GM23338 (cell line): Measurements from ENCODE around the gene KCNQ5. TPM values are rescaled to one million over a fixed set of nuclear protein-coding genes. Genes with fewer than 3 reads are reported as not detected.

ENCODE experiments used
- ATAC-seq: fragments of 200-7000 bp; cut with Tn5 transposase; 3 replicates; pipeline ENCODE4 v1.9.1; 2020
- DNase-seq: peaks from one replicate; pipeline ENCODE4 v3.0.0-alpha.2; 2015; ENCODE audit warnings: low spot score
- H2AFZ ChIP-seq: fragments of 200-600 bp; sonication (generic); 2 replicates; pipeline ENCODE4 v1.8.0; 2016; ENCODE audit warnings: antibody characterized with exemption, mild to moderate bottlenecking, moderate library complexity
- H3F3A ChIP-seq: fragments of 200-600 bp; sonication (generic); replicated peaks from 2 replicates; pipeline ENCODE4 v1.8.0; 2017; ENCODE audit warnings: antibody characterized with exemption, mixed run types, low read depth
- H3K27ac ChIP-seq: fragments of 200-600 bp; sonication (generic); 2 replicates; pipeline ENCODE4 v1.6.1; 2016; ENCODE audit warnings: low read depth
- H3K27me3 ChIP-seq: fragments of 200-600 bp; sonication (generic); 2 replicates; pipeline ENCODE4 v1.8.0; 2016; ENCODE audit warnings: mild to moderate bottlenecking, mixed run types, moderate library complexity; ENCODE audit not compliant: insufficient read depth
- H3K36me3 ChIP-seq: fragments of 200-600 bp; sonication (generic); 2 replicates; pipeline ENCODE4 v1.8.0; 2016; ENCODE audit warnings: mild to moderate bottlenecking; ENCODE audit not compliant: insufficient read depth
- H3K4me1 ChIP-seq: fragments of 200-600 bp; sonication (generic); 2 replicates; pipeline ENCODE4 v1.8.0; 2016; ENCODE audit warnings: mild to moderate bottlenecking, moderate library complexity; ENCODE audit not compliant: insufficient read depth
- H3K4me2 ChIP-seq: fragments of 200-600 bp; sonication (generic); 2 replicates; pipeline ENCODE4 v1.7.1; 2017; ENCODE audit warnings: mixed run types
- H3K4me3 ChIP-seq: fragments of 200-600 bp; sonication (generic); 2 replicates; pipeline ENCODE4 v1.6.1; 2016; ENCODE audit warnings: mixed run types
- H3K79me2 ChIP-seq: fragments of 200-600 bp; sonication (generic); replicated peaks from 2 replicates; pipeline ENCODE4 v1.8.0; 2017; ENCODE audit warnings: mild to moderate bottlenecking; ENCODE audit not compliant: insufficient read depth
- H3K9me2 ChIP-seq: fragments of 200-600 bp; sonication (generic); 2 replicates; pipeline ENCODE4 v1.8.0; 2017; ENCODE audit not compliant: insufficient read depth
- H4K20me1 ChIP-seq: fragments of 200-600 bp; sonication (generic); replicated peaks from 2 replicates; pipeline ENCODE4 v1.8.0; 2017; ENCODE audit warnings: mild to moderate bottlenecking; ENCODE audit not compliant: insufficient read depth
- H3K27ac Mint-ChIP-seq: 2 replicates; pipeline ENCODE4 v1.8.0; 2020; ENCODE audit warnings: inconsistent platforms, mild to moderate bottlenecking, moderate library complexity, mixed read lengths
- H3K27me3 Mint-ChIP-seq: 3 replicates; pipeline ENCODE4 v1.8.0; 2022; ENCODE audit warnings: low read depth, mild to moderate bottlenecking, moderate library complexity, mixed read lengths, inconsistent platforms; ENCODE audit not compliant: insufficient read depth, poor library complexity
- H3K36me3 Mint-ChIP-seq: 3 replicates; pipeline ENCODE4 v1.8.0; 2021; ENCODE audit warnings: low read depth, mild to moderate bottlenecking, inconsistent platforms, moderate library complexity, mixed read lengths
- H3K4me1 Mint-ChIP-seq: 3 replicates; pipeline ENCODE4 v1.8.0; 2020; ENCODE audit warnings: mild to moderate bottlenecking, inconsistent platforms, mixed read lengths
- H3K4me3 Mint-ChIP-seq: 3 replicates; pipeline ENCODE4 v1.8.0; 2021; ENCODE audit warnings: moderate library complexity, mild to moderate bottlenecking, inconsistent platforms, mixed read lengths
- H3K9me3 Mint-ChIP-seq: 3 replicates; pipeline ENCODE4 v1.8.0; 2020; ENCODE audit warnings: moderate library complexity, mild to moderate bottlenecking, inconsistent platforms, mixed read lengths
- CTCF ChIP-seq, 2 experiments: fragments of 200-600 bp in 1 of 2; sonication (generic) in 1 of 2; conservative IDR thresholded peaks; 2 replicates each; pipeline versions ENCODE4 v1.5.1 to v1.6.1; 2016 to 2017; ENCODE audit warnings: antibody characterized with exemption in 2 of 2, low read depth in 2 of 2, mild to moderate bottlenecking in 2 of 2, moderate library complexity in 1 of 2
- JUNB ChIP-seq: IDR thresholded peaks from one replicate; pipeline ENCODE4 v1.6.1; 2016; ENCODE audit warnings: antibody characterized with exemption; ENCODE audit not compliant: unreplicated experiment
- STAT1 ChIP-seq: IDR thresholded peaks from one replicate; pipeline ENCODE4 v1.6.1; 2016; ENCODE audit warnings: antibody characterized with exemption; ENCODE audit not compliant: unreplicated experiment
- ZNF114 ChIP-seq: fragments of 250-450 bp; sonication (Bioruptor Pico); IDR thresholded peaks from 2 replicates; pipeline ENCODE4 v1.5.0; 2020; ENCODE audit warnings: mild to moderate bottlenecking, moderate library complexity
- ZNF331 ChIP-seq: fragments of 250-450 bp; sonication (Bioruptor Pico); IDR thresholded peaks from 2 replicates; pipeline ENCODE4 v1.5.0; 2020; ENCODE audit warnings: low read depth, mild to moderate bottlenecking, moderate library complexity
- ZNF462 ChIP-seq: fragments of 250-450 bp; sonication (Bioruptor Pico); IDR thresholded peaks from 2 replicates; pipeline ENCODE4 v1.5.0; 2020; ENCODE audit warnings: mild to moderate bottlenecking, moderate library complexity
- polyA plus RNA-seq: library from polyadenylated mRNA; unstranded; fragments of >200 nt; fragmentation: Nextera tagmentation; extraction: Ambion mirVana; gene quantifications from 2 replicates; pipeline ENCODE4 v1.2.1, GENCODE V29; 2016
- total RNA-seq: library from RNA; depleted of rRNA; stranded (reverse); fragments of >200 nt; shearing (Covaris generic); gene quantifications from 2 replicates; pipeline ENCODE4 v1.2.3, GENCODE V29; 2014

The KCNQ5 gene
- total and polyA plus RNA-seq, 2 experiments from 2014 or later, result 0.68 to 0.87 TPM

- TF ChIP-seq ZNF462 (CRISPR knock-in tag) (no peak), JUNB (no peak), STAT1 (no peak)
These were observed 25.0 kb downstream of the KCNQ5 start (continued) for GRCh38 chr6:72646604-72647485.

GRCh38 chr6:72647489-72647888 lies 25.6 kb downstream of the KCNQ5 start:
- no peaks in the 10 kb centered on the region for H3K36me3 Mint-ChIP-seq
- DNase-seq (no peak), ATAC-seq (no peak)
- no peak overlapping the region for H3K27ac ChIP-seq
- H3K4me3 ChIP-seq, result no peak overlapping the region
- peaks cover 3% of the 10 kb centered on the region for H3K27me3 Mint-ChIP-seq
- no peak overlapping the region for H3K4me2 ChIP-seq
- H3F3A ChIP-seq, result no peaks in the 10 kb centered on the region
- no peaks in the 10 kb centered on the region; the same call in 2 of the 3 replicates for H3K9me3 Mint-ChIP-seq
- no peaks in the 10 kb centered on the region for H4K20me1 ChIP-seq
- H3K9me2 ChIP-seq, result no peaks in the 10 kb centered on the region
- H3K4me3 Mint-ChIP-seq, result no peak overlapping the region
- H2AFZ ChIP-seq, result no peak overlapping the region
- no peaks in the 10 kb centered on the region for H3K79me2 ChIP-seq
- H3K36me3 ChIP-seq, result no peaks in the 10 kb centered on the region
- peaks cover 15% of the 10 kb centered on the region; the same call in 2 of the 3 replicates for H3K4me1 Mint-ChIP-seq
- peaks cover 6% of the 10 kb centered on the region; the same call in 1 of the 2 replicates for H3K4me1 ChIP-seq
- no peak overlapping the region for H3K27ac Mint-ChIP-seq
- no peaks in the 10 kb centered on the region for H3K27me3 ChIP-seq
- no peak for TF ChIP-seq ZNF331
- no peak for TF ChIP-seq JUNB
- TF ChIP-seq ZNF462 (CRISPR knock-in tag), result no peak
- TF ChIP-seq ZNF114 (CRISPR knock-in tag), result no peak
- TF ChIP-seq STAT1, result no peak
- TF ChIP-seq CTCF (conservative IDR thresholded peaks at IDR 0.05; ENCODE audit: low read depth in 2 of 2), result no peak
